HG03457 (cell line): Measurements from ENCODE around the gene AMN.
"Not testable (repeated sequence)": the region's sequence is repeated elsewhere in the genome, so short reads cannot be mapped to it uniquely, and the experiment has no call there.

Experiments used
- ATAC-seq: cut with Tn5 transposase; IDR thresholded peaks from one replicate; pipeline ENCODE4 v1.9.1; 2021; ENCODE audit warnings: moderate number of reproducible peaks; ENCODE audit not compliant: unreplicated experiment

AMN gene

GRCh38 chr14:102922490-102923200 is at the start of gene AMN:
Gene AMN (plus strand): TSS chr14:102922663. CDS start chr14:102922689, 26 bp downstream.
- no peak for ATAC-seq

- no peak for ATAC-seq
Observed at GRCh38 chr14:102873131-102873530, 49.3 kb upstream of the AMN start.

GRCh38 chr14:102873546-102874061 is 48.9 kb upstream of the AMN start:
- no peak for ATAC-seq

GRCh38 chr14:102875652-102876051 is 46.8 kb upstream of the AMN start:
- no peak for ATAC-seq

GRCh38 chr14:102877511-102877910 is 45.0 kb upstream of the AMN start:
- ATAC-seq = not testable (repeated sequence)

- no peak for ATAC-seq
Observed at GRCh38 chr14:102878174-102878969, 44.1 kb upstream of the AMN start.

- ATAC-seq = no peak
Observed at GRCh38 chr14:102878970-102879460, 43.4 kb upstream of the AMN start.

- no peak for ATAC-seq
Observed at GRCh38 chr14:102882226-102882906, 40.1 kb upstream of the AMN start.

- no peak for ATAC-seq
Observed at GRCh38 chr14:102883089-102883541, 39.3 kb upstream of the AMN start.

GRCh38 chr14:102883554-102883953 is 38.9 kb upstream of the AMN start:
- ATAC-seq = no peak

GRCh38 chr14:102885737-102886447 is 36.6 kb upstream of the AMN start:
- ATAC-seq = no peak

GRCh38 chr14:102888748-102889147 is 33.7 kb upstream of the AMN start:
- ATAC-seq = no peak

GRCh38 chr14:102889615-102890014 is 32.8 kb upstream of the AMN start:
- no peak for ATAC-seq

GRCh38 chr14:102891111-102891510 is 31.4 kb upstream of the AMN start:
- no peak for ATAC-seq

- no peak for ATAC-seq
Observed at GRCh38 chr14:102891556-102891955, 30.9 kb upstream of the AMN start.

GRCh38 chr14:102892651-102893050 is 29.8 kb upstream of the AMN start:
- no peak for ATAC-seq

GRCh38 chr14:102893452-102893851 is 29.0 kb upstream of the AMN start:
- no peak for ATAC-seq

- ATAC-seq = not testable (repeated sequence)
Observed at GRCh38 chr14:102896735-102897134, 25.7 kb upstream of the AMN start.

GRCh38 chr14:102897299-102898027 is 25.0 kb upstream of the AMN start:
- ATAC-seq = no peak

GRCh38 chr14:102898298-102898697 is 24.2 kb upstream of the AMN start:
- no peak for ATAC-seq
